Testis (tissue), 3 donors: ENCODE data around the gene ALK. TPM values are rescaled to one million over a fixed set of nuclear protein-coding genes. Genes with fewer than 3 reads are reported as not detected.
"Not testable (repeated sequence)": the region's sequence is repeated elsewhere in the genome, so short reads cannot be mapped to it uniquely, and the experiment has no call there.

ENCODE experiments used
- DNase-seq: peaks from one replicate; pipeline ENCODE4 v3.0.0-alpha.2; 2019
- H3K27ac ChIP-seq, 2 donors: fragments of 200-600 bp; sonication (generic); one replicate each; pipeline ENCODE4 v1.5.1; 2019
- H3K27me3 ChIP-seq: fragments of 200-600 bp; sonication (generic); one replicate; pipeline ENCODE4 v1.5.1; 2019
- H3K36me3 ChIP-seq: fragments of 200-600 bp; sonication (generic); one replicate; pipeline ENCODE4 v1.5.1; 2017; ENCODE audit warnings: low read depth; ENCODE audit errors: missing control alignments
- H3K4me1 ChIP-seq: fragments of 200-600 bp; sonication (generic); one replicate; pipeline ENCODE4 v1.5.1; 2019
- H3K4me3 ChIP-seq, 2 donors: fragments of 200-600 bp; sonication (generic); one replicate each; pipeline ENCODE4 v1.5.1; 2017 to 2019
- H3K9me3 ChIP-seq: fragments of 200-600 bp; sonication (generic); one replicate; pipeline ENCODE4 v1.5.1; 2017
- CTCF ChIP-seq, 3 experiments: fragments of 450-650 bp in 2 of 3; fragments of 200-600 bp in 1 of 3; sonication (generic) in 1 of 3; IDR thresholded peaks; one replicate each; pipeline ENCODE4 v1.5.1; 2016 to 2019; ENCODE audit warnings: antibody characterized with exemption in 3 of 3, mild to moderate bottlenecking in 2 of 3, moderate library complexity in 1 of 3
- POLR2A ChIP-seq: fragments of 450-650 bp; IDR thresholded peaks from one replicate; pipeline ENCODE4 v1.6.1; 2017; ENCODE audit warnings: antibody characterized with exemption, mild to moderate bottlenecking, moderate library complexity
- WGBS, 2 donors: methylation state at CpG; one replicate each; pipeline ENCODE4 v1.1.5; 2018; 5-methylcytosine and 5-hydroxymethylcytosine counted together
- intact Hi-C: fragments of 100-400 bp; cut with DNase I; formaldehyde crosslinking; loops from one replicate; pipeline ENCODE4 v1.15.1; 2023; ENCODE audit warnings: low total_unique reads
- polyA plus RNA-seq: library from polyadenylated mRNA; stranded (reverse); fragments of 350-450 nt; fragmentation: Illumina TruSeq; extraction: RNeasy Lipid Tissue Mini Kit (QIAGEN cat#74804); gene quantifications from one replicate; pipeline ENCODE4 v1.2.3, GENCODE V29; 2014; ENCODE audit warnings: low read depth, low replicate concordance; ENCODE audit not compliant: insufficient read depth
- total RNA-seq, 2 donors: library from RNA; depleted of rRNA; stranded (reverse); fragments of >200 nt; gene quantifications; one replicate each; pipeline ENCODE4 v1.2.3, GENCODE V29; 2016

ALK gene
- total and polyA plus RNA-seq, 3 donors from 2014 or later = 2.1 to 3.8 (median 3.8) TPM

- TF ChIP-seq CTCF (IDR thresholded peaks at IDR 0.05) (no peak), POLR2A (no peak)
- Histone ChIP-seq H3K9me3 (no peaks in the 10 kb centered on the region), H3K27me3 (no peaks in the 10 kb centered on the region), H3K27ac (no peak overlapping the region), H3K4me1 (no peaks in the 10 kb centered on the region), H3K4me3 (no peak overlapping the region), H3K36me3 (no peaks in the 10 kb centered on the region)
- no peak for DNase-seq
- WGBS, 2 donors = 64 to 70% methylated on average over 5 to 11 of the region's 11 CpGs
- intact Hi-C loops = no loop called here
Measured at GRCh38 chr2:29249666-29250253, 671.6 kb downstream of the ALK start.

DNA sequence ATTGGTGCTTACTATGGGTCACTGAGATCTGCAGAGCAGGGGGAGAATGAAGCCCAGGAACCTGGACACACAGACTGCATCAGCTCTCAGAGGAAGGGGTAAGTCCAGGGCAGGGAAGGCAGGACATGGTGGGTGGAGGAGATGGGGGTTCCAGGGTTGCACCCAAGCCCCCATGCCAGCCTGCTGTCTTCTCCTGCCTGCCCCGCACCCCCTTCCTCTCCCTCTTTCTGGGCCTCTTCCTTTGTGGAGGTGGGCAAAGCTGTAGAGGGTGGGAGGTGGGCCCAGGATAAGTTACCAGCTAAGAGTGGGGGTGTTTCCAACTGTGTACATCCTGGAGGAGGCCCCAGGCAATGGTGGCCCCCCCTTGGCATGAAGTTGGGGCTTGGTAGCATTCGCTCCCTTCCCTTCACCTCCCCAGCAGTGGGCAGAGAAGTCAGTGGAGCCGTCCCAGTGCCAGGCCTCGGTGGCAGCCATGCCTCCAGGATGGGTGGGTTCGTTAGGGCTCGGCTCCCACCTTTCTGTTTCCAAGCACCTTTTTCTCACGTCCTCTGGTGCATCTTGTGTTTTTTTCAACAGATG, 674.0 kb downstream of the ALK start:
- intact Hi-C loops = no loop called here
- H3K36me3 ChIP-seq = no peaks in the 10 kb centered on the region
- no peaks in the 10 kb centered on the region for H3K27me3 ChIP-seq
- no peak for TF ChIP-seq POLR2A
- no peak for TF ChIP-seq CTCF (IDR thresholded peaks at IDR 0.05)
- no peaks in the 10 kb centered on the region for H3K4me1 ChIP-seq
- no peak overlapping the region for H3K27ac ChIP-seq
- H3K9me3 ChIP-seq = no peaks in the 10 kb centered on the region
- 93 to 96% methylated on average over 7 of the region's 7 CpGs for WGBS, 2 donors
- no peak for DNase-seq
- no peak overlapping the region for H3K4me3 ChIP-seq

GRCh38 chr2:29246383-29247300, 674.7 kb downstream of the ALK start:
- H3K36me3 ChIP-seq = no peaks in the 10 kb centered on the region
- DNase-seq = no peak
- no peaks in the 10 kb centered on the region for H3K27me3 ChIP-seq
- H3K27ac ChIP-seq = no peak overlapping the region
- no peak overlapping the region for H3K4me3 ChIP-seq
- TF ChIP-seq POLR2A = no peak
- no peak for TF ChIP-seq CTCF (IDR thresholded peaks at IDR 0.05)
- 86 to 91% methylated on average over 32 to 36 of the region's 36 CpGs for WGBS, 2 donors
- H3K9me3 ChIP-seq = no peaks in the 10 kb centered on the region
- H3K4me1 ChIP-seq = no peaks in the 10 kb centered on the region
- intact Hi-C loops = no loop called here

GRCh38 chr2:29245742-29246382, 675.5 kb downstream of the ALK start:
- no peaks in the 10 kb centered on the region for H3K9me3 ChIP-seq
- no peak for DNase-seq
- no peak overlapping the region for H3K27ac ChIP-seq
- 83 to 91% methylated on average over 8 to 10 of the region's 10 CpGs for WGBS, 2 donors
- TF ChIP-seq POLR2A = no peak
- no peak for TF ChIP-seq CTCF (IDR thresholded peaks at IDR 0.05)
- H3K27me3 ChIP-seq = no peaks in the 10 kb centered on the region
- no peak overlapping the region for H3K4me3 ChIP-seq
- no peaks in the 10 kb centered on the region for H3K4me1 ChIP-seq
- intact Hi-C loops = no loop called here
- no peaks in the 10 kb centered on the region for H3K36me3 ChIP-seq

DNA sequence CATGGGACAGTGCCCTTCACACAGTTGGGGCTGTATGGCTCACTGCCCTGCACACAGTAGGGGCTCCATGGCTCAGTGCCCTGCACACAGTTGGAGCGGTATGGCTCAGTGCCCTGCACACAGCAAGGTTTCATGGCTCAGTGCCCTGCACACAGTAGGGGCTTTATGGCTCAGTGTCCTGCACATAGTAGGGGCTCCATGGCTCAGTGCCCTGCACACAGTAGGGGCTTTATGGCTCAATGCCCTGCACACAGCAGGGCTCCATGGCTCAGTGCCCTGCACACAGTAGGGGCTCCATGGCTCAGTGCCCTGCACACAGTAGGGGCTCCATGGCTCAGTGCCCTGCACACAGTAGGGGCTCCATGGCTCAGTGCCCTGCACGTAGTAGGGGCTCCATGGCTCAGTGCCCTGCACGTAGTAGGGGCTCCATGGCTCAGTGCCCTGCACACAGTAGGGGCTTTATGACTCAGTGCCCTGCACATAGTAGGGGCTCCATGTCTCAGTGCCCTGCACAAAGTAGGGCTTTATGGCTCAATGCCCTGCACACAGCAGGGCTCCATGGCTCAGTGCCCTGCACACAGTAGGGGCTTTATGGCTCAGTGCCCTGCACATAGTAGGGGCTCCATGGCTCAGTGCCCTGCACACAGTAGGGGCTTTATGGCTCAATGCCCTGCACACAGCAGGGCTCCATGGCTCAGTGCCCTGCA, 676.2 kb downstream of the ALK start:
- DNase-seq, intact Hi-C loops, H3K9me3 ChIP-seq, H3K27me3 ChIP-seq, H3K4me1 ChIP-seq, H3K27ac ChIP-seq, H3K36me3 ChIP-seq, H3K4me3 ChIP-seq: not testable (repeated sequence)
- 94% methylated on average over 3 of the region's 3 CpGs; no CpG with 5 or more reads in 1 of the 2 donors for WGBS, 2 donors
